NCI-H2081 (cell line): Measurements from ENCODE around the gene GRAPL.
"Not testable (repeated sequence)": the region's sequence is repeated elsewhere in the genome, so short reads cannot be mapped to it uniquely, and the experiment has no call there.

Experiments used
- DNase-seq, 2 experiments: peaks; one replicate each; lab custom pipeline; 2025; lab: John Stamatoyannopoulos, UW

GRAPL gene

DNA sequence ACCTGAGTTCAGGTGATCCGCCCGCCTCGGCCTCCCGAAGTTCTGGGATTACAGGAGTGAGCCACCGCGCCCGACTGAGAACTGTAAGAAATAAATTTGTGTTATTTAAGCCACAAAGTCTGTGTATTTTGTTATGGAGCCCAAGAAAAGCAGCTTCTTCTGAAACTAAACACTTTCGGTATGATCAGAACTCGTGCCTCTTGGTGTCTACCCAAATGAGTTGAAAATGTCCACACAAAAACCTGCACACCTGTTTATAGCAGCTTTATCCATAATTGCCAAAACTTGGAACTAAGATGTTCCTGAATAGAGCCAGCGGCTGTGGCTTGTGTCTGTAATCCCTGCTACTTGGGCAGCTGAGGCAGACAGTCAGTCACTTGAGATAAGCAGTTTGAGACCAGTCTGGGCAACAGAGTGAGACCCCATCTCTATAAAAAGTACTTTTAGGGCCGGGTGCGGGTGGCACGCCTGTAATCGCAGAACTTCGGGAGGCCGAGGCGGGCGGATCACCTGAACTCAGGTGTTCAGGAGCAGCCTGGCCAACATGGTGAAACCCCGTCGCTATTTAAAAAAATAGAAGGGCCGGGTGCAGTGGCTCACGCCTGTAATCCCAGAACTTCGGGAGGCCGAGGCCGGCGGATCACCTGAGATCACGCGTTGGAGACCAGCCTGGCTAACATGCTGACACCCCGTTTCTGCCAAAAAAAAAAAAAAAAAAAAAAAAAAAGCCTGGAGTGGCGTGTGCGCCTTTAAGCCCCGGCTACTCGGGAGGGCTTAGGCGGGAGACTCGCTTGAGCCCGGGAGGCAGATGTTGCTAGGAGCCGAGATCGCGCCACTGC lies 61.7 kb downstream of the GRAPL start:
- not testable (repeated sequence) for DNase-seq

DNA sequence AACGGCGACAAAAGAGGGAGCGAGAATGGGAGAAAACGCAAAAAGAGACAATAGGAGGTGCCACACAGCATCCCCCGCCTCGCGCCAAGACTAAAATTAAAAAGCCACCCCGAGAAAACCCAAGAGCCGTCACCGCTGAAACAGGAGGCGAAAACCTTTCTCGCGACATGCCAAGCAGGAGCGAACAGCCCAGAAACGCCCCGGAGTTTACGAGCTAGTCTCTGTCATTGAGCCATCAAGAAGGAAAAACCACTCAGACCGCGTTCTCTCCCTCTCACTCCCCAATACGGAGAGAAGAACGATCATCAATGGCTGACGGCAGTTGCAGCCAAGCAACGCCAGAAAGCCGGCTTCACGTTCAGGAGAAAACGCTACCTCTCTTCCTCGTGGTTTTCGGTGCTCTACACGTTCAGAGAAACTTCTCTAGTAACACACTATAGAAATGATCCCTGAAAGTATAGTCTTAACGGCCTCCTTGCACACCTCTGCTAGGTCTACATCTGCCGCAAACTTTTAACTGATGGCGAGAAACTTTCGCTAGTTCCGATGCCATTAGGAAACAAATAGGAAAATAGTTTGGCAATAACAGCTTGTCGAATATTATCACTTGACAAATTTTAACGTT lies 62.5 kb downstream of the GRAPL start:
- not testable (repeated sequence) for DNase-seq

DNA sequence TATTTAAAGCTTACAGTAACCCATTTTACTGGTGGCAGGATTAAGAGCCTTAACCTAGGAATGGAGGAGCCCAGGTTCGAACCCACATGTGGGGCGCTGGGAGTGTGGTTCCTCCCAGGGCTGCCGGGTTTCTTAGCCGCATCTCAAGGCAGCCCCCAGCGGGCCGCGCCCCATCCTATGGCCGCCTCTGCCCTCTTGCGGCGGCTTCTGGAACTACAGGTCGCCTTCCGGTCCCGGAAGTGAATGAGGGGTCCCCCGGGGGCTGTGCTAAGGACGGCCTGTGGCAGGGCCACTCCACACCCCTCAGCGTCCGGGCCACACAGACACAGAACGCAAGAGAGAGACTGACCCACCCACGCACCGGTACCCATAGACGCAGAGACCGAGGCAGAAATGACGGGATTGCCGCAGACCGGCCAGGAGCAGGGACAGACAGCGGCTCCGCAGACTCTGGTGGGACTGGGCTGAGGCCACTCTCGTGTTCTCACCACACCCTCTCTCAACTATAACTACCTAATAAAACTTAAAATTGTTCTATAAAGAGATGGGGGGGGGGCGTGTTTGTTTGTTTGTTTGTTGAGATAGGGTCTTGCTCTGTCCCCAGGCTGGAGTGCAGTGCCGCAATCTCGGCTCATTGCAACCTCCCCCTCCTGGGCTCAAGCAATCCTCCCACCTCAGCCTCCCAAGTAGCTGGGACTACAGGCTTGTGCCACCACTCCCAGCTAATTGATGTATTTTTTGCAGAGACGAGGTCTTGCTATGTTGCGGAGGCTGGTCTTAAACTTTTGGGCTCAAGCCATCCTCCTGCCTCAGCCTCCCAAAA lies 69.2 kb downstream of the GRAPL start:
- DNase-seq = not testable (repeated sequence)

DNA sequence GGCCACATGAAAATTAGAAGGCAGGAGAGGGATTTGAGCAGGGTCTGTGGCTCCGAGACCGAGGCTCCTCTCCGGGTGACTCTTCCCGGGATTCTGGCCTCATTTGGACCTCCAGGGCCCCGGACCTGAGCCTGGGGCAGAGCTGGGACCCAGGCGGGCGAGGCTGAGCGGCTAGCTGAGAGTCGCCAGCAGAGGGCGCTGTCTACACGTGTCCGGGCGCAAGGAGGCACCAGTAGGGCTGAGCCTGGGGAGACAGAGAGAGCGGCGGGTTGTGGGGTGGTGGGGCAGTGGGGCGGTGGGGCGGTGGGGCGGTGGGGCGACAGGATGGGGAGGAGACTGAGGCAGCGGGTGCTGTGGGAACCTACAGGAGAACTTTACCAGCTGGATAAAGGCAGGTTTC lies 75.1 kb downstream of the GRAPL start:
- DNase-seq = not testable (repeated sequence)

DNA sequence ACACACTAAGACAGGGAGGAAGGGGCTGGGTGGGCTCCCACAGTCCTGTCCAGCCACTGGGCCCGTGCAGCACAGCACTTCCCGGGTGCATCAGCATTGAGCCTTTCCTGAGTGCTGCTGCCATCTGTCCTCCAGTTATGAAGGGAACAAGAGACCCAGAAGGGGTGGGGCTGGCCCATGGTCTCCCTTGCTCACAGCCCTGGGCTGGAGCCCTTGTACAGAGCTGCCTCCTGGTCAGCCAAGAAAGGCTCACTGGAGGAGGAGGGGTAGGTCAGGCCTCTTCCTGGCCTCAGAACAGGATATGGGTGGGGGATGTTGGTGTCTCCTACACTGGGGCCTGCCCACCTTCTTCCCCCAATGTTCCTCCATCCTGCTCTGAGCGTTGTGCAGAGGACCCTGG lies 76.0 kb downstream of the GRAPL start:
- DNase-seq = not testable (repeated sequence)
